AG04449 (cell line): Measurements from ENCODE around the gene RTN4R.

Experiments used
- CTCF ChIA-PET: fragments of 350-600 bp; formaldehyde crosslinking; extraction: SDS; loops from one replicate; lab custom pipeline; 2021; ENCODE audit warnings: antibody characterized with exemption; lab: Yijun Ruan, JAX
- POLR2A ChIA-PET: fragments of 400-600, 350-600 bp; formaldehyde crosslinking; extraction: SDS; loops from one replicate; lab custom pipeline; 2020; ENCODE audit warnings: antibody characterized with exemption, inconsistent platforms; lab: Yijun Ruan, JAX
- DNase-seq: peaks from one replicate; pipeline ENCODE4 v3.0.0-alpha.2; 2010; ENCODE audit warnings: low read depth, low spot score
- H3K4me3 ChIP-seq: 2 replicates; pipeline ENCODE4 v1.5.1; 2011; ENCODE audit warnings: low read depth, mild to moderate bottlenecking, control low read depth, low read length
- TF ChIP-seq, protein P1 (sequence below): IDR thresholded peaks from one replicate; pipeline ENCODE4 v1.5.1; 2011; ENCODE audit warnings: mild to moderate bottlenecking, moderate library complexity, low read length, control low read depth, inconsistent platforms; ENCODE audit not compliant: insufficient read depth; ENCODE audit errors: missing control alignments

RTN4R gene

DNA sequence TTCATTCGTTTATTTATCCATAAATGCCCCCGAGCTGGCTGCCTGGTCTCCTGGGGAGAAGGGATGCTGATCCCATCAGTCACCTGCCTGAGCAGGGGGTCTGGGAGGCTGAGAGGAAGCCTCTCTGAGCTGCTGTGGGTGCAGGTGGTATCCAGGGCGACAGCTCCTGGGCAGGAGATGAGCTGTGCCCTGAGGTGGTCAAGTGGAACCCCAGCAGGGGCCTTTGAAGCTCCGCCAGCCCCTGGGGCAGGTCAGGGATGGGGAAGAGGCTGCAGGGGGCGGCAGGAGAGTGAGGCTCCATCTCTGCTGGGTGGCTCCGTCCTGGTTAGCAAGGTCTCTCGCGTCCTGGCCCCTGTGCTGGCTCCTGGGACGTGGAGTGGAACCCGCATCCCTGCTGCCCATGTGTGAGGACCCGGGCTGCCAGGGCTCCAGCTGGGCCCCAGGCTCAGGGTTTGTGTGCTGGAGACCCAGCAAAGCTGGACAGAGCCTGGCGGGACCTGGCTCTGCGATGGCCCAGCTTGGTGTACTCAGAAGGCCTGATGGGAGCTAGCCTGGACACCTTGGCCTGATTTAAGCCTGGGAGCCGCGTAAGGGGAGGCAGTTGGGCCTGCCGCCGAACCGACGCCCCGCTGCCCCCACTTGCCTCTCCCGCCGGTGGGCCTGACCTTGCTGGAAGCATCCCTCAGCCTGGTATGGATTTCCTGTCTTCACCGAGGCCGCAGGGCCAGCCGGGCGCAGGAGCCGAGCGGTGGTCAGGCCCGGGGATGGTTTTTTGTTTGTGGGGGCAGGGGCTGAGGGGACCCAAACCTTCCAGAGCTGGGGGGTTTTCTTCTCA lies 44.5 kb downstream of the RTN4R start:
- CTCF ChIA-PET: interaction anchor here (0.8 to 1.2 kb wide), 2 partner anchors 8 to 13 kb away, joined by 3 read pairs; no protein-coding TSS in a partner anchor
- H3K4me3 ChIP-seq: no peak overlapping the region
- TF ChIP-seq, protein P1, sequence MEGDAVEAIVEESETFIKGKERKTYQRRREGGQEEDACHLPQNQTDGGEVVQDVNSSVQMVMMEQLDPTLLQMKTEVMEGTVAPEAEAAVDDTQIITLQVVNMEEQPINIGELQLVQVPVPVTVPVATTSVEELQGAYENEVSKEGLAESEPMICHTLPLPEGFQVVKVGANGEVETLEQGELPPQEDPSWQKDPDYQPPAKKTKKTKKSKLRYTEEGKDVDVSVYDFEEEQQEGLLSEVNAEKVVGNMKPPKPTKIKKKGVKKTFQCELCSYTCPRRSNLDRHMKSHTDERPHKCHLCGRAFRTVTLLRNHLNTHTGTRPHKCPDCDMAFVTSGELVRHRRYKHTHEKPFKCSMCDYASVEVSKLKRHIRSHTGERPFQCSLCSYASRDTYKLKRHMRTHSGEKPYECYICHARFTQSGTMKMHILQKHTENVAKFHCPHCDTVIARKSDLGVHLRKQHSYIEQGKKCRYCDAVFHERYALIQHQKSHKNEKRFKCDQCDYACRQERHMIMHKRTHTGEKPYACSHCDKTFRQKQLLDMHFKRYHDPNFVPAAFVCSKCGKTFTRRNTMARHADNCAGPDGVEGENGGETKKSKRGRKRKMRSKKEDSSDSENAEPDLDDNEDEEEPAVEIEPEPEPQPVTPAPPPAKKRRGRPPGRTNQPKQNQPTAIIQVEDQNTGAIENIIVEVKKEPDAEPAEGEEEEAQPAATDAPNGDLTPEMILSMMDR: no peak
- POLR2A ChIA-PET: no interaction called here
- DNase-seq: no peak

DNA sequence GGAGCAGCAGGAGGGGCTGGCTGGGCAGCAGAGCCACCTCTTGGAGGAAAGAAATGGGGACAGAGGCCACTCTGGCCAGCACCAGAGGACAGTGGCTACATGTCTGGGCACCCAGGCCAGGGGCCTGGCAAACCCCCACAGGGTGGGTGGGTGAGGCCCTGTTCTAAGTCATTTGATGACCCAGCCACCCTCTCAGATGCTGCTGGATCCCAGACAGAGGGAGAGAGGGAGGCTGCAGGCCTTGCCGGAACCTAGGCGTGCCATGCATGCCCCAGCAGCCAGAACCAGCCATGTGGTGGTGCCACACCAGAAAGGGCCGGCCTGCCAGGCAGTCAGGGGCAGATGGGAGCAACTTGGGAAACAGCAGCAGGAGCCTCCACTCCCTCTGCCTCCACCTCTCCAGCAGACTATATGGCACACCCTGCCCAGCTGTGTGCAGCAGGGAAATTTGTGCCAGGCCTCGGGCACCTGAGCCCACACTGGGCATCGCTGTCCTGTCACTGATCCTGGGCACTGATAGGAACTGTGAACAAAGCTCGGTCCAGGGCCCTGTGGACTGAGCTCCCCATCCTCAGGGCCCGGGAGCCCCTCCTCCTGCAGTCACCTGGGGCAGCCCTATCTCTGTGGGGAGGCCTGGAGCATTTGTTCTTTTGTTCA lies 45.2 kb downstream of the RTN4R start:
- no peak for DNase-seq
- H3K4me3 ChIP-seq: no peak overlapping the region
- TF ChIP-seq, protein P1: no peak
- POLR2A ChIA-PET: no interaction called here
- CTCF ChIA-PET: interaction anchor here (1.2 kb wide), 1 partner anchor 13 kb away, joined by 3 read pairs; no protein-coding TSS in a partner anchor

DNA sequence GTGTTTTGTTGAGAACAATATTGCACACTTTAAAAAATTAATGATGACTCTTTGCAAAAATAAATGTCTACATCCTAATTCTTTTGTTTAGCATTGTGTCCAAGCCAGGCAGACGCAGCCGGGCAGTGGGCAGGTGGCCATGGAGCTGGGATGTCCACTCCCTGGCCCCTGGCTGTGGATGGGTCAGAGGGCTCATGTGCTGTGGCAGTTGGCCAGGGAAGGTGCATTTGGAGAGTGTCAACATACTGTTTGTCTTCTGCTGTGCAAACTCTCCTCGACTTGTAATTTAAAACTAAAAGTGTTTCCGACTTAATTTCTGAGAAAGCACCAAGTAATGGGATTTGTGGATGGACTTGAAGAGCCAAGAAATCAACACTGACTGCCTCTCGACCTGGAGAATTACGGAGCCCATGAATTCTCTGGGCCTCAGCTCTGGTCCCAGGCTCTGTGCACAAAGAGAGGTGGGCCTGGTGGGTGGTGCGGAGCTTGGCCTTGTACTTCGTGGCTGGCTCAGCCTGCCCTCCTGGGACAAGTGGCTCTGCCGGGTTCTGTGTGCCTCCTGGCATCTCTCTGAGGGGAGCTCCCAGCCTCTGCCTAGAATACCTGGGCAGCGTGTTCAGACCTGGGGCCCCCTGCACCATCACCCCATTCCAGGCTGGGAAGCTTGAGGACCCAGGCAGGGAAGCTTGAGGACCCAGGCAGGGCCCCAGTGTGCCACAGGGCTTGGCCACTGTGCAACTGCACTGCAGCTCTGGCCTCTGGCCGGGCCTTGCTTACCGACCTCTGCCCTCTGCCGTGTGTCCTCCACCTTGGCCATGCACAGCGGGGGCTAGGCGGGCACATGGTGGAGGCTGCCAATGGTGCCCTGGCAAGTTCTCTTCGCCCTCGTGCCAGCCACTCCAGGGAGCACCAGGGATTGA lies 46.4 kb downstream of the RTN4R start:
- CTCF ChIA-PET: interaction anchor here (0.7 kb wide), 1 partner anchor 28 kb away, joined by 3 read pairs; no protein-coding TSS in a partner anchor
- TF ChIP-seq, protein P1: no peak
- H3K4me3 ChIP-seq: no peak overlapping the region
- POLR2A ChIA-PET: no interaction called here
- DNase-seq: no peak

DNA sequence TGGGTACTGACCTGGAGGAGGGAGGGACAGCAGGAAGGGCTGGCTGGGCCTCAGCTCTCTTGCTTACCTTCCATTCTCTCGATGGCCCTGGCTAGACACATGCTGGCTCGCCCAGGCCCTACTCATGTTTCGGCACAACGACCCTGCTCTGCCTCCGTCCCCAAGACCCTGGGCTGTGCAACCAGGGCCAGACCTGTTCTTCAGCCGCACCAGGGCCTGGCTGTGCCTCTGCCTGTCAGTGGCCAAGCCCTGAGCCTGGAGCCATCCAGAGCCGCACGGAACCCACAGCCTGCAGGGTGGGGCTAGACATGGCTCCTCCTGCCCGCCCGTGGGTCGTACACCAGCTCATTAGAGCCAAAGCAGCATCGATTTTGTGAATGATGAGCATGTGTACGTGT lies 47.5 kb downstream of the RTN4R start:
- TF ChIP-seq, protein P1: no peak

DNA sequence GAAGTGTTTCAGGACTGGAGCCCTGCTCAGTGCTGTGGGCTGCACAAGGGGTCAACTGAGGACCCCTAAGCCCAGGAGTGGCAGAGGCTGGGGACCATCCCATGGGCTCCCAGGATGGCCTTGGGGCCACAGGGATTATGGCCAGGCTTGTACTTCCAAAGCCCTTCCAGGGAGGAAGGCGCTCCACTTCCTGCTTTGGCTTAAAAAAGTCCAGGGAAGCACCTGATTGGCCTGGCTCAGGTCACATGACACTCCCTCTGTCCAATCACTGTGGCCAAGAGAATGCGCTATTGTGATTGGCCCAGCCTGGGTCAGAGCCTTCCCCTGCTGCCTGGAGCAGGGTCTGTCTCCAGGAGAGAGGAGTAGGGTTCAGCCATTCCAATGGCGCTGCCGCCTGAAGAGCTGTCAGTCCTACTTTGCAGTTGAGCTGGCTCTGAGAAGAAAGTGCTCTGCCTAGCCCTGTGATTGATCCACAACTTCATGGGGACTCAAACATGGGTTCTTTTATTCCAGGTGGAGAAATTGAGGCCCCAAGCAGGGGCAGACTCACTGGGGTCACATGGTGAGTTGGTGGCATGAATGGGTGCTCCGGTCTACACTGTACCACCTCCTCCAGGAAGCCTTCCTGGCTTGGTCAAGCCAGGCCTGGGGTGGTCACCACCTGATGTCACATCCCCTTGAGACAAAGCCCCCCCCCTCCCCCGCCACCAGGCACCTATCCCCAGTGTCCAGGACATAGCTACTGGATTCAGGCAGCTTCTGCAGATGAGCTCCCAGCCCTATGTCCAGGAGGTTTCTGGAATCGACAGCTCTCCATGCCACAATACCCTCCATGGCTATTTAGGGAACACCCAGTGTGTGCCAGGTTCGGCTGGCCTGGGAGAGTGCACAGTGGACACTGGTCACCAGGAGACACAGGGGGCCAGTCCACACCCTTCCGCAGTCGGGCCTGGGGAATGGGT lies 48.2 kb downstream of the RTN4R start:
- TF ChIP-seq, protein P1: no peak
- H3K4me3 ChIP-seq: no peak overlapping the region
- DNase-seq: no peak
- CTCF ChIA-PET: interaction anchor here (0.7 kb wide), 1 partner anchor 63 kb away, joined by 3 read pairs; no protein-coding TSS in a partner anchor
- POLR2A ChIA-PET: no interaction called here

More for the DNA sequence above, 47.5 kb downstream of the RTN4R start:
- ChIA-PET POLR2A (no interaction called here), CTCF (interaction anchor here (0.7 kb wide), 1 partner anchor 64 kb away, joined by 3 read pairs; no protein-coding TSS in a partner anchor)
- DNase-seq: no peak
- H3K4me3 ChIP-seq: no peak overlapping the region
